Embryonic facial prominence (tissue), 1 donor: ENCODE results near the gene CTPS2.
"Not testable (repeated sequence)": the region's sequence is repeated elsewhere in the genome, so short reads cannot be mapped to it uniquely, and the experiment has no call there.

Experiments
- DNase-seq: peaks from one replicate; pipeline ENCODE4 v3.0.0-alpha.2; 2016; ENCODE audit errors: extremely low spot score

The CTPS2 gene

DNA sequence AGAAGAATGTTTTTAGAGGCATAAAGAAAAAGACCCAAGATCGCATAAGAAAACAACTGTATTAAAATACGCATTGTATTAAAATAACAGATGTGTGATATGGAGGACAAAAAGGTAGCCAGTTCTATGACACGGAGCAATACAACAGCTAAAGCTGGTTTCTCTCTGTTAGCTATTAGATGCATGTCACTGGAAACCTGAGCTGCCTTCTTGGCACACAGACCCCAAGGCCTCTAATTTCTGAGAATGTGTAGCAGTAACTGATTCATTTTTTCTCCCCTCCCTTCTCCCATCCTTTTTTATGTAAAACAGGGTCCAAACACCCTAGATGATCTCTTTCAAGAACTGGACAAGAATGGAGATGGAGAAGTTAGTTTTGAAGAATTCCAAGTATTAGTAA is 58.4 kb downstream of the CTPS2 start:
- DNase-seq = no peak

DNA sequence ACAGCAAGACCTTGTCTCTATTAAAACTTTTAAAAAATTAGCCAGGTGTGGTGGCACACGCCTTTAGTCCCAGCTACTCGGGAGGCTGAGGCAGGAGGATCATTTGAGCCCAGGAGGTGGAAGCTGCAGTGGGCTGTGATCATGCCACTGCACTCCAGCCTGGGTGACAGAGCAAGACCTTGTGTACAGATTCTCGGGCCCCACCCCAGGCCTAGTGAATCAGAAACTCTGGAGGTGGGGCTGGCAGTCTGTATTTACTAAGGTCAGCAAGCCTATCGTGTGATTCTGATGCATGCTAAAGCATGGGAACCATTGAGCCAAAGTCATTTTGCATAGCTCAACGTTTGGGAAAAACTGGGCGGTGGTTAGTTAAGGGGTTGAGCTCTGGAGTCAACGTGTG is 59.0 kb downstream of the CTPS2 start:
- DNase-seq = no peak

DNA sequence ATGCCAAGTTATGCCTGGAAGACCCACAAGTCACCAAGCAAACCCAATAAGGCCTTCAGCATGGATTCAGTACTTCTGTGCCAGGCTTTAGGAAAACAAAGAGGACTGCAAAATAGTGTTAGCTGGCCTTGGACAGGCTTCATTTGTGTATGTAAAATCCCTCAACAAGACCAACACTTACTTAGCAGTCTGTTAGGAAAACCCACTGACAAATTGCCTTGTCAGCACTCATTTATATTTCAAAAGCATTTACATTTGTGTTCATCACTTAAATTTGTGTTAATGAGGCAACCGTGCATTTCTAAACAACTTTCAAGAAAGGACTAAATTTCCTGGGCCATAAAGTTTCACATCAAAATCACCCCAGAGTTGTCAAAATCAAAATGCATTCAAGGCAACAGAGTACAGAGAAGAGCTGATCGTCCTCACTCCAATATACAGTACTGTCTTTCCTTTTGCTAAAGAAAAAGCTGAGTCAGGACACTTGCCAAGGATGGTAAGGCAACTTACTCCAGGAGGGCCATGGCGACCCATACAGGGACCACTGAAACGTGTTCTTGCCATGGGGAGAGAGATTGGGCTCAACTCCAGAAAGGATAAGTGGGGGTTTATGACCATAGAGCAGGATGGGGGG is 61.0 kb downstream of the CTPS2 start:
- no peak for DNase-seq

DNA sequence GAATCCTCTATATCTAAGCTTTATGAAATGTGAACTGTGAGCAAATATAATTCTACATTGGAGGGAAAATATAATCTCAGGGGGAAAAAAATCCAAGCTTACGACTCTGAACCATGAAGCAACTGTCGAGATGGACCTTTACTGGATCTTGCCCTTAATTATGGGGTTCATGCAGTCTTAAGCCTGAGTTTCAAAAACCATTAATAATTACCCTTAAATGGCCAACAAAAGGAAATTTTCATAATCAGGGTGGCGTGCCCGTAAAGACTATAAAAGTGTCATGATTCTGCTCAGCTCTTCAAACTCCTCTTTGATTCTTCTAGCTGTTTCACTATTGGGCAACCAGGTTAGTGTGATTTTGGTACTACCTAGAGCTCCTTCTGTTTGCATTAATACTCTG is 62.6 kb downstream of the CTPS2 start, which contains the start of gene S100G:
Gene S100G (plus strand): TSS at position 301 of the 400 bp plus-strand sequence. CDS start 849 bp downstream, outside the sequence.
- DNase-seq = no peak

DNA sequence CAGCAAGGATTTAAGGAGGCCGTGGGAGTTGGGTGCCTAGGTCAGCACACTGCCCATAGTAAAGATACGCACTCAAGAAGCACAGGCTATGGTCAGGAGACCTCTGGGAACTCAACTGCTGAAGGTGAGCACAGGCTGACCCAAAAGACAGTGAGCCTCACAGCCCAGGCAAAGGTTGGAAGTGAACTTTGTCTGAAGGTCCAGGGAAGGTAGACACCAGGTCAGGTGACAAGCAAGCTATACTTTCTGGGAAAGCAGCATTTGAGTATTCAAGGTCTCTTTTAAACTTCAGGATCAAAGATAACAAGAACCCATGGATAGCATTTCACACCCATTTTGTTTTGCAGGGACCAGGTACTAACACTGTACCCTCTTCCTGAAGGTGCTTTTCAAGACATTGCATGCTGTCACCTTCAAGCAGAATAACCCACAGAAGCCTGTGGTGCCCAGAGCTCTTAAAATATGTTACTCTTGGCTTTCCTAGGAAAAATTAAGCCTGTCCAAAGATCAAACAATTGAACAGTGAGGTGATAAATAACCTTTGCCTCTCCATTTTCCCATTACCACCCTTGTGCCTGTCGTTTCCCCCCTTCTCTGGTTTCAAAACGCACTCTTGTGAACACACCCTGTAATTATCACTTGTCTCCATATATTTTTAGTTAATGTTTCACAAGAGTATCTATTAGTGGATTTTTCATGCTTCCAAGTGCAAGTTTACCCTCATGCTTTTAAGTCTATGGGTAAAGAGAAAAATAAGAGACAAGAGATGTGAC is 65.9 kb downstream of the CTPS2 start:
- no peak for DNase-seq

DNA sequence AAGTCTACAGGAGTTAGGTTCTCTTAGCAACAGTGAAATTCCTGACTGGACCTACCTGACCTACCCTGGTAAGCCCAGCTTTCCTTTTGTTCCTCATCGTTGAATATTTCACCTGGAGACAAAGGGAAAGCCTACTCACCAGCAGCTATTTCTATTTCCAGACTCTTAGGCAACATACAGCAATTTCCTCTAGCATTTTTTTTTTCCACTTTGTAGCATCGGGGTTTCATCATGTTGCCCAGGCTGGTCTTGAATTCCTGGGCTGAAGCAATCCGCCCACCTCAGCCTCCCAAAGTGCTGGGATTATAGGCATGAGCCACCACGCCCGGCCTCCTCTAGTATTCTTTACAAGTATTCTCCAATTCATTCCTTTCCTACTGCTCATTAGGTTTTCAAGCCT is 69.3 kb downstream of the CTPS2 start:
- DNase-seq = no peak

DNA sequence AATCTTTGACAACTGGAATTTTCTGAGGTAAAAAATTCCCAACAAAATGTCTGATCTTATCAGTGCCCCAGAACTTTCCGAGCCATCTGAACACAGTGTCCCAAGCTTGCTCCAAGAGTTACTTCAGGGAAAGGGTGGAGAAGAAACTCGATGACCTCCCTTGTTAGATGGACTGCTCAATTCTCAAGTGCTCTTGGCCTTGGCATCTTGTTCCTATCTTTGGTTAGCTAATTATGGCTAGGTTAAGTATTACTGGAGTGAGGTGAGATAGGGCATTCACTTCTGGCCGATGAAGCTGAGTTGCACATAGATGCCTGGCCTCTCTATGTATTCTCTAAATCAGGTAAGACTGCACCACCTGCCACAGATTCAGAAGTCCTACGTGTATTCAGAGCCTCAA is 71.6 kb downstream of the CTPS2 start:
- DNase-seq = no peak

DNA sequence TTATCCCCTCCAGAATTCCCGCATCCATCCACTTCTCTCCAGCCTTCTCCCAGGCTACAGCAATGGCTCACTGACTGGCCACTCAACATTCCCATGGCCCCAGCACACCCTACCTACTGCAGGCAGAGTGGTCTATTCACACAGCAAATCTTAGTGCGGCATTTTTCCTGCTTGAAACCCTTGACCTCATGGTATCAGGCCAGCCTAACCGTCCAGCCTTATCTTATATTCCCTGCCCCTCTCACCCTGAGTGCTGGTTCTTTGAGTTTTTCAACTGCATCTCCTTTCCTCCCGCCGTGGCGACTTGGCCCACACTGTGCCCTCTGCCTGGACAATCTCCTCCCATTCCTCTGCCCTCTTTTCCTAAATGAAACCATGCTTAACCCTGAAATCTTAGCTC is 72.5 kb downstream of the CTPS2 start:
- no peak for DNase-seq

DNA sequence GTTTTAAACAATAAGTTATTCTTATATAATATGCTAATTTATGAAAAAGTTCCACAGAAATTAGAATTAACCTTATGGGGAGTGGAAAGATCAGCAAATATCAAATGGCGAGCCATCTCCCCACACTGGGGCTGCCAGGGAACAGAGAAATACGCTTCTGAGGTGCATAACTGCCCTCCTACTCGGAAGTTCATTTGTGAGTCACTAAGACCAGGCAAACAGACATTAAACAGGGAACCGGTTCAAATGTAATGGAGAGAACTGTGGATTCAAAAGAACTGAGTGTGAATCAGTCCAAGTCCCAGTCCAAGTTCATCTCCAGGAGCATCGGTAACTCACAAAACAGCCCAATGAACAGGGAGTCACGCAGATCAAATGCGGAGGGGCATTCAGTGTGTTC is 73.9 kb downstream of the CTPS2 start:
- no peak for DNase-seq

DNA sequence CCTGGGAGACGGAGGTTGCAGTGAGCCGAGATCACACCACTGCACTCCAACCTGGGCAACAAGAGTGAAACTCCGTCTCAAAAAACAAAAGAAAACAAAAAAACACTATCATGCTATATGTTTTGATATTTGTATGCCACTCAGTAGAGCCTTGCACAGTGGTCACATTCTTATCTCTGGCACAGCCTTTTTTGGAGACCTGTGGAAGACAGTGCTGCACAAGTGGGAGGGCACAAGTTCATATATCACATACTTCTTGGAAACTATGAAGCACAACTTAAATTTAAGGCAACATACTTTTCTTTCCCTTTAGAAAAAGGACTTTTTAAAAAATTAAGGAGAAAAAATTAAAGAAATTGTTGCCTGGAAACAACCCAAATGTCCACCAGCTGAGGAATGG is 76.9 kb downstream of the CTPS2 start:
- DNase-seq = no peak

DNA sequence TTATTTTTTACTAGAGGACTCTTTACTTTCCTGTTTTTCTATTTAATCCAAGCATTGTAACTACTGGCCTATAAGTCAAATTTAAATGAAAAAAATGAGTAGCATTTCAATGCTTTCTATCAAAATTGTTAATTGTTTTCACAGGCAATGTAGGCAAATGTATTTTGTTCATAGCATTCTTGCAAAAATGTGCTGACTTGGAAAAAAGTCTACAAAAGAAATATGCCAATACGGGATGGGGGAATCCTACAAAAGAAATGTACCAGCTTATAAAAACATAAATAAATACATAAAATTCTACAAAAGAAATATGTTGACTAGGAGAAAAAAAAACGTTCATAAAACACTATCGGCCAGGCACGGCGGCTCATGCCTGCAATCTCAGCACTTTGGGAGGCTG is 77.4 kb downstream of the CTPS2 start:
- no peak for DNase-seq

DNA sequence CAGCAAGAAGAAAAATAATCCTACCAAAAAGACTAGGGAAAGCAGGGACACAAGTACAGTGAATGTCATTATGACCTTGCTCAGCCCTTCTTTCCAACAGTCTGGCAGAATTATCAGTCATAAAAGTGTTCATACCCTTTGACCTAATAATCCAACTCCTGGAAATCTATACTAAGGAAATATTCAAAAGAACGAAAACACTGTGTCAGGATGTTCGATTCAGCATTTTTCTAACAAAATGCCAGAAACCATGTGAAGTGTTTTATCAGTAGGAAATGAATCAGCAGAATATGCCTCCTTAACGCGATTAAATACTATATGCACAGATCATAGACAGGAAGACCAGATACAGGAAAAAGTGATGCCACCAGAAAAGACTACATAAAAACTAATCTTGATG is 78.7 kb downstream of the CTPS2 start:
- DNase-seq = no peak

DNA sequence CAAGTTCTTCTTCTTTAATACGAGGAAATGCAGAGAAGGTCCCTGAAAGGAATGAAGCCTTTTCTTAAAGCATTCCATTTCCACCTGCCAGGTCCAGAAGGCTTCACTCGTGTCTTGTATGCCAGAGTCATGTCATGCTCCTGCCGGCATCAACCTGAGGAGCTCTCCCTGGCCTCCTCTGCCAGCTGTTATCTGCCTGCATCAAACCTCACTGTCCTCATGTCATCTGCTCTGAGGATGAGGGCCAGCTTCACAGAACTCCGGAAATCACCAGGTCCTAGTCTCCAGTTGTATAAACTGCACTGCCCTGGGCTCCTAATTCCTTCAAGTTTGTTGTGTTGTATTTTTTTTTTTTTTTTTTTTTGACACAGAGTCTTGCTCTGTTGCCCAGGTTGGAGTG is 82.6 kb downstream of the CTPS2 start:
- no peak for DNase-seq

DNA sequence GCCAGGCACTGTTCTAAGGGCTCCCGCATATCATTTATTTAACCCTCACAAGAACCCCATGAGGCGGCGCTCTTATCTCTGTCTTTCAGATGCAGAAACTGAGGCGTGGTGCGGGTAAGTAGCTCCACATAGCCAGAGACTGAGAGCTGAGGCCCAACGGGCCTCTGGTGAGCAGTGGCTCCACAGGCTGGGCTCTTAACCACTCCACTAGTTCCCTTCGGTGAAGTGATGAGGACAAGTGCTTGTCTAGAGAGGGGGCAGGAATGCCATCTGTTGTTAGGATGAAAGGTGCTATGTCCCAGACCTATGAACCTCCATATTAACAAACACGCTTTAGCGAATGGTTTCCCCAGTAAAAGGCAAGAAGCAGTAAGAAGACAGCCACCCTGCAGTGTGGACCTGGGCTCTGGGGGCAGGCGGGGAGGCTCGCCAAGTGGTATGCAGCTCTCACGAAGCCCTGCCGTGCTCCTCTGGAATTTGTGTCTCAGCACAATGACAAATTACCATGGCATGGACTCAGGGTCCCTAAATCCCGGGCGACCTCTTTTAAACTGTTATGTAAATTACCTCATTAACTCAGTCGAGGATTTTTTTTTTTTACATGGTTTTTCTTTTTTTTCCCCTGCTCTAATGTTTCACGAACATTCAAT is 83.4 kb downstream of the CTPS2 start:
- no peak for DNase-seq

DNA sequence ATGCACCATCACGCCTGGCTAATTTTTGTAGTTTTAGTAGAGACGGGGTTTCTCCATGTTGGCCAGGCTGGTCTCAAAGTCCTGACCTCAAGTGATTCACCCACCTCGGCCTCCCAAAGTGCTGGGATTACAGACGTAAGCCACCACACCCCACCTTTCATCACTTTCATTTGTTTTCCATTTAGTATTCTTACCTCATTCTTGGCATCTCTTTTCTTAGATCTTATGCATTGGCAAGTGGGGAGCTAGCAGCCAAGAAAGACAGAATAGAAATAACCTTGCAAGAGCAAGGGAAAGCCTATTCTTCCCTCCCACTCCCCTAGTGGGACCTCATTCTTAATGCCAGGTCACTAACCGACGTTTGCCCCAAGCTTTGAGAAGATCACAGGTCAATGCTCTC is 84.0 kb downstream of the CTPS2 start:
- DNase-seq = not testable (repeated sequence)

DNA sequence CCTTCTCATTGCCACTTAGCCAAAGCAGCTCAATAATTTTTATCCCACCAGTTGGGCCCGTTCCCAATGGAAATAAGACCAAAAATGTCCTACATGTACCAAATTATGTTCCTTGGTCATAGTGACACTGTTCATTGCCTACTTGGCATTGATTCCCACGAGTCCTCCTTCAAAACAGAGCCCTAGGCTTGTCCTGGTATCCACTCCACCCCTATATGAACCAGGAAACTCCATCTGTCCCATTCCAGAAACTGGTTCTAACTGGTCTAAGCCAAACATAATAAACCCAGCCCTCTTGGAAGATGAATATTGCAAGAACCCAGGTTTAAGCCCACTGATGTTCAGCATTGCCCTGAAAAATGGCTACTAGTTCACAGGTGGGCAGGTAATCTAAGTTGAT is 93.4 kb downstream of the CTPS2 start:
- no peak for DNase-seq

DNA sequence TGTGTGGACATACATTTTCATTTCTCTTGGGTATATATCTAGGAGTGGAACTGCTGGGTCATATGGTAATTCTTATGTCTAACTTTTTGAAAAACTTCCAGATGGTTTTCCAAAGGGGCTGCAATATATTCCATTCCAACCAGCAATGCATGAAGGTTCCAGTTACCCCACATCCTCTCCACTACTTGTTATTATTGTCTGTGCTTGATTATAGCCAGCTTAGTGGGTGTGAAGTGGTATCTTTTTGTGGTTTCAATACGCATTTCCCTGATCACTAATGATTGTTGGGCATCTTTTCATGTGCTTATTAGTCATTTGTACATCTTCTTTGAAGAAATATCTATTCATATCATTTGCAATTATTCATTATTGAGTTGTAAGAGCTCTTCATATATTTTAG is 94.0 kb downstream of the CTPS2 start:
- DNase-seq = no peak

DNA sequence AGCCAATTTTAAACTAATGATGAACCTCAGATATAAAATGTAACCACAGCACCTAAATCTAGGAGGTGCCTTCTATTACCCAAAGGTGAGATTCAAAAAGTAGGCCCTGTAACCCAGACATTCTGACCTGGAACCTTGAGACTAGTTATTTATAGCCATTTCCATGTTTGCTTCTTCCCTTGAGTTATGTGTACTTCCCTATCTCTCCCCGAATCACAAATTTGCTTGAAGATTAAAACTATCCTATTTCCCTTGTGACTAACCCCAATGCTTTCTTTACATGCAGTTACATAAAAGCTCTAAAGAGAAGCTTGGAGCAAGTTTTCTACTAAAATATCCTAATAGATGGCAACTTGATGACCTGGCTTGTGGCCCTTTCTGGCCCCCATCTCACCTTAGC is 95.1 kb downstream of the CTPS2 start:
- DNase-seq = no peak

DNA sequence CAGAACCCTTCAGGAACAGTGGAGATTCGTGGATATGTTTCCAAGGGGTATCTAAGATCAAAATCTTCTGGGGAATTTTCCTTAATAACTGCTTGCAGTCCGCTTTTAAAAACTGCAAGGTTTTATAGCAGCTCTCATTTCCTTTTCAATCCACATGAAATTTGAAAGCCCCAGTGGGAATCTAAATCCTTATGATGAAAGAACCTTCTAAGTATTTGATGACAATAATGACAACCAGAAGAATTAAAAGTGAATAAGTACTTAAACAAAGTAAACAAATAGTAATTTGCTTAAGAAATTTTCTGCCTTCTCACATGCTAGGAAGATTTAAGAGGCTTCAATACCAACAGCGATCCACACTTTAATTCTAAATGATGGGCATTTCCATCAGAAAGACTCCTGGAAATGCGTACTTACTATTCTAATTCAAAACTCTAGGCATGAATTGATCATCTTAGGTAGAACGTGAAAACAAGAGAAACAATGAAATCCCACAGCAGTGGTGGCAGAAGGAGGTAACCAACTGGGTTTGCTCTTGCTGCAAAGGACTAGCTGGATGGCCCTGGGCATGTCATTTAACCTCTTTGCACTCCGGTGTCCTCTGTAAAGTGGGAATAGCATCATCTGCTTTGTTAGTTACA is 100.1 kb downstream of the CTPS2 start:
- DNase-seq = no peak

DNA sequence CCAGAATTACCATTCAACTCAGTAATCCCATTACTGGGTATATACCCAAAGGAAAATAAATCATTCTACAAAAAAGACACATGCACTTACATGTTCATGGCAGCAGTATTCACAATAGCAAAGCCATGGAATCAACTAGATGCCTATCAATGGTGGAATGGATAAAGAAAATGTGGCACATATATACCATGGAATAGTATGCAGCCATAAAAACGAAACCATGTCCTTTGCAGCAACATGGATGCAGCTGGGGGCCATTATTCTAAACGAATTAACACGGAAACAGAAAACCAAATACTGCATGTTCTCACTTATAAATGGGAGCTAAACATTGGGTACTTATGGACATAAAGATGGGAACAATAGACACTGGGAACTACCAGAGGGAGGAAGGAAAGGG is 101.8 kb downstream of the CTPS2 start:
- not testable (repeated sequence) for DNase-seq

DNA sequence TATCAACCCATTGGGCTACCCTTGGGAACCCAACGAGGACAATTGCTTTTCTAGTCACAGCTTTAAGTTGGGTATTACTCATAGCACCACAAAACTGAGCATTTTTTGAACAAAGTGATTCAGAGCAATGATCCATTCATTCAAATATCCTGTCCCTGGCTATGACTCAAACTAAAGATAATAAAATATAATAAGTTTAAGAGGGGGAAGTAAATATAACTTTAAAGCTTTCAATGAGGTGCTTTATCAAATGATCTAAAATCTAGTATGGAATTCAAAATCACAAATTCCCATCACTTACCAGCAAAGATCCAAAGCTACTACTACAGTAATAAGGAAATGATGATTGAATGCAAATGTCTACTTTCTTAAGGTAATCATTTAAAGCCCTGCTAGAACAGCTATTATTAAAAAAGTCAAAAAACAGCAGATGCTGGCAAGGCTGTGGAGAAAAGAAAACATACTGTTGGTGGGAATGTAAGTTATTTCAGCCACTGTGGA is 102.3 kb downstream of the CTPS2 start:
- no peak for DNase-seq

DNA sequence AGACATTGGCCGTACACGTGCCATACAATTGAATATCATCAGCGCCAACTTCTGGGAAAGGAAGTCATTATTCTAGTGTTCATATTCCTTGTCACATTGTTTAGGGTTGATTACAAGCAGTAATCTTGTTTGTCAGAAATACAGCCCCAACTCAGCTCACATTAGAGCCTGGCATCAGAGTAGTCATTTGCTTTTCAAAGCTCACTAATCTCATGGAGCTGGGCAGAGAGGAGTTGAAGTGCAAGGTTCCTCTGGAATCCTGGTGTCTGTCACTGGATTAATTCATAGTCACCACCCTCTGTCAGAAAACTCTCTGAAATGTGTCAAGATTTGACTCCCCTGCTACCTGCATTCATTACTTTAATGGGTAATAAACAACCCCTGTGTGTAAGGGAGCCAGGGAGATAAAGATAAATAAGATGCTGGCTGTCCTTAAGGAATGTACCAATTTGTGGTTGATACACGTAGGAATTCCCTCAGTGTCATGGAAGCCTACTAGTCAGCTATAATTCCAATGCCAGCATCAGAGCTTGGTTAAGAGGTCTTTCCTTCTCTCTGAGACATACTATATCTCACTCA is 106.2 kb downstream of the CTPS2 start:
- no peak for DNase-seq
